VCaP (cell line): ENCODE results near the gene XAB2.
"Not testable (repeated sequence)": the region's sequence is repeated elsewhere in the genome, so short reads cannot be mapped to it uniquely, and the experiment has no call there.

Experiments
- H3K27ac ChIP-seq: fragments of 450-650 bp; 2 replicates; pipeline ENCODE4 v1.5.1; 2017
- CTCF ChIP-seq: fragments of 450-650 bp; conservative IDR thresholded peaks from 2 replicates; pipeline ENCODE4 v1.5.1; 2017; ENCODE audit warnings: mild to moderate bottlenecking, moderate library complexity

Gene XAB2

GRCh38 chr19:7596211-7596937, 33.0 kb downstream of the XAB2 start:
- peak overlapping the region; percentile 74 for H3K27ac ChIP-seq
- TF ChIP-seq CTCF = no peak

GRCh38 chr19:7595466-7596133, 33.7 kb downstream of the XAB2 start, which contains the start of gene CAMSAP3:
Gene CAMSAP3 (plus strand): TSS chr19:7595863. CDS start chr19:7596003, 140 bp downstream.
- TF ChIP-seq CTCF = no peak
- peak within 1 kb of the TSS; percentile 74 for H3K27ac ChIP-seq

- no peak overlapping the region for H3K27ac ChIP-seq
- no peak for TF ChIP-seq CTCF
Observed at GRCh38 chr19:7590256-7590655, 39.1 kb downstream of the XAB2 start.

DNA sequence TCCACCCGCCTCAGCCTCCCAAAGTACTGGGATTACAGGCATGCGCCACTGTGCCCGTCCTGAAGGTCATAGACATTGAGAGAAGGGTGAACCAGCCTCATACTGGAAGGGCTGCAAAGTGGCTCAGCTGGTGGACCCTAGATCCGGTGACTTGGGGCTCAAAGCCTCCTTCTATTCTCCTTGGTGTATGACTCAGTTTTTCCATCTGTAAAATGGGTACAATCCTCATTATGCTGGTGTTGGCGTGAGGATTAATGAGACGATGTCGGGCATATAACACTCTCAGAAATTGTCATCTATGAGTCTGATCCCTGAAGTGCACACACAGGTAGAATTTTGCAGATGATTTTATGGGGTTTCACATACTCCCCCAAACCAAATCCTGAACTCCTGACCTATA, 39.5 kb downstream of the XAB2 start:
- no peak overlapping the region for H3K27ac ChIP-seq
- TF ChIP-seq CTCF = no peak

GRCh38 chr19:7582446-7582845, 46.9 kb downstream of the XAB2 start:
- TF ChIP-seq CTCF = no peak
- H3K27ac ChIP-seq = no peak overlapping the region

- no peak overlapping the region for H3K27ac ChIP-seq
- no peak for TF ChIP-seq CTCF
Observed at GRCh38 chr19:7579182-7579581, 50.2 kb downstream of the XAB2 start.

DNA sequence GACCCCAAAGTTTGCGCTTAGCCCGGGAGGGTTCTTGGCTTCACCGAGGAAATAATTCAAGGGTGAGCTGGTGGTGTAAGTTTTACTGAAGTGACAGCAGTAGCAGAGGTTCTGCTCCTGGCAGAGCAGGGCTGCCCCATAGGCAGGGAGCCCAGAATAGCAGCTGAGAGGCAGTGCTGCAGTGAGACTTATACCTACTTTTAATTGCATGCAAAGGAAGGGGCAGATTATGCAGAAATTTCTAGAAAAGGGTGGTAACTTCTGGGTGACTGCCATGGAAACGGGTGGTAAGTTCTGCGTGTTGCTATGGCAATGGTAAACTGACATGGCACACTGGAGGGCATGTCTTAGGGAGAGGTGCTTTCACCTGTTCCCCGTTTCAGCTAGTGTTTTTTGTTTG, 51.2 kb downstream of the XAB2 start:
- no peak for TF ChIP-seq CTCF

DNA sequence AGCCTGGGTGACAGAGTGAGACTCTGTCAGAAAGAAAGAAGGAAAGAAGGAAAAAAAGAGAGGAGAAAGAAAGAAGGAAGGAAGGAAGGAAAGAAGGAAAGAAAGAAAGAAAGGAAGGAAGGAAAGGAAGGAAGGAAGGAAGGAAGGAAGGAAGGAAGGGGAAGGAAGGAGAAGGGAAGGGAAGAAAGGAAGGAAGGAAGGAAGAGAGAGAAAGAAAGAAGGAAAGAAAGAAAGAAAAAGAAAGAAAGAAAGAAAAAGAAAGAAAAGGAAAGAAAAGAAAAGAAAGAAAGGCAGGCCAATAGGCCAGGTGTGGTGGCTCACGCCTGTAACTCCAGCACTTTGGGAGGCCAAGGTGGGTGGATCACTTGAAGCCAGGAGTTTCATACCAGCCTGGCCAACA, 51.9 kb downstream of the XAB2 start:
- not testable (repeated sequence) for H3K27ac ChIP-seq

More for the DNA sequence above, 51.2 kb downstream of the XAB2 start:
- no peak overlapping the region for H3K27ac ChIP-seq
